K562 (cell line): ENCODE data around the gene CARD10. TPM values are rescaled to one million over a fixed set of nuclear protein-coding genes. Genes with fewer than 3 reads are reported as not detected.

Experiments used
- ATAC-seq: fragments of 200-7000 bp; cut with Tn5 transposase; 3 replicates; pipeline ENCODE4 v1.9.1; 2020; ENCODE audit warnings: moderate library complexity
- BruUV-seq: library from RNA; stranded (reverse); fragments of 400-500 nt; replicated peaks from 2 replicates; lab custom pipeline; 2021; lab: Mats Ljungman, UMichigan
- CTCF ChIA-PET: fragments of 300-600 bp; formaldehyde crosslinking; extraction: SDS; loops from one replicate; lab custom pipeline; 2021; ENCODE audit warnings: low intra/inter-chr PET ratio; lab: Yijun Ruan, JAX
- POLR2A ChIA-PET: fragments of 300-600, 350-650 bp; sonication (Branson Sonifier 250); formaldehyde crosslinking; extraction: SDS; loops from one replicate; lab custom pipeline; 2021; ENCODE audit warnings: antibody characterized with exemption, inconsistent platforms; lab: Yijun Ruan, JAX
- DNase-seq, 4 experiments: peaks; one replicate each; pipeline versions ENCODE4 v3.0.0 to v3.0.0-alpha.2; 2011 to 2018; ENCODE audit warnings: low spot score in 3 of 4, mixed read lengths in 3 of 4; ENCODE audit errors: extremely low read depth in 1 of 4
- FAIRE-seq: peaks from 2 replicates; lab custom pipeline; 2011; peaks lifted over from hg19 to GRCh38; lab: Jason Lieb, UNC
- H2AFZ ChIP-seq: 2 replicates; pipeline ENCODE4 v1.6.0; 2011; ENCODE audit warnings: low read depth, low read length, control low read depth, inconsistent platforms
- H3K27ac ChIP-seq: fragments of 200-600 bp; 3 replicates; pipeline ENCODE4 v1.8.0; 2011; ENCODE audit warnings: low read depth, mild to moderate bottlenecking, control low read depth, inconsistent platforms, low read length, moderate library complexity, mixed read lengths; ENCODE audit errors: extremely low read depth
- H3K27me3 ChIP-seq, 2 experiments: fragments of 300-600 bp in 1 of 2; 2 replicates in 1 of 2; 3 replicates in 1 of 2; pipeline versions ENCODE4 v1.6.0 to v1.8.0; 2011; ENCODE audit warnings: inconsistent platforms in 2 of 2, low read length in 2 of 2, mild to moderate bottlenecking in 1 of 2, mixed read lengths in 1 of 2, moderate library complexity in 1 of 2; ENCODE audit not compliant: control insufficient read depth in 2 of 2, insufficient read depth in 2 of 2
- H3K36me3 ChIP-seq: fragments of 300-600 bp; 3 replicates; pipeline ENCODE4 v1.8.0; 2011; ENCODE audit warnings: mild to moderate bottlenecking, low read length, inconsistent platforms; ENCODE audit not compliant: control insufficient read depth, insufficient read depth
- H3K4me1 ChIP-seq, 2 experiments: fragments of 200-600 bp in 1 of 2; replicated peaks in 1 of 2; 2 replicates in 1 of 2; 3 replicates in 1 of 2; pipeline versions ENCODE4 v1.5.1 to v1.8.0; 2011; ENCODE audit warnings: inconsistent platforms in 2 of 2, low read length in 2 of 2, mild to moderate bottlenecking in 1 of 2, mixed read lengths in 1 of 2, moderate library complexity in 1 of 2; ENCODE audit not compliant: control insufficient read depth in 2 of 2, insufficient read depth in 2 of 2
- H3K4me2 ChIP-seq: 2 replicates; pipeline ENCODE4 v1.6.1; 2011; ENCODE audit warnings: low read length, control low read depth, inconsistent platforms, mixed read lengths; ENCODE audit not compliant: insufficient read depth
- H3K4me3 ChIP-seq: fragments of 200-600 bp; sonication (generic), shearing (Covaris generic); 2 replicates; pipeline ENCODE4 v1.5.1; 2016; ENCODE audit warnings: control low read depth, inconsistent platforms
- H3K79me2 ChIP-seq: fragments of 200-600 bp; 3 replicates; pipeline ENCODE4 v1.8.0; 2011; ENCODE audit warnings: low read length, inconsistent platforms; ENCODE audit not compliant: control insufficient read depth, insufficient read depth
- H3K9ac ChIP-seq, 2 experiments: 2 replicates each; pipeline versions ENCODE4 v1.6.0 to v1.6.1; 2011; ENCODE audit warnings: low read depth in 2 of 2, low read length in 2 of 2, control low read depth in 1 of 2, inconsistent platforms in 1 of 2, mild to moderate bottlenecking in 1 of 2, mixed read lengths in 1 of 2; ENCODE audit not compliant: insufficient read depth in 1 of 2
- H3K9me1 ChIP-seq: one replicate; pipeline ENCODE4 v1.6.0; 2011; ENCODE audit warnings: inconsistent platforms, mild to moderate bottlenecking, low read length, moderate library complexity; ENCODE audit not compliant: control insufficient read depth, insufficient read depth
- H3K9me3 ChIP-seq: replicated peaks from 2 replicates; pipeline ENCODE4 v1.5.1; 2011; ENCODE audit warnings: low read depth, low read length, inconsistent platforms; ENCODE audit not compliant: control insufficient read depth, insufficient read depth
- H4K20me1 ChIP-seq: replicated peaks from 2 replicates; pipeline ENCODE4 v1.6.1; 2011; ENCODE audit warnings: low read length, inconsistent platforms, mixed read lengths; ENCODE audit not compliant: control insufficient read depth, insufficient read depth
- COPS2 ChIP-seq: fragments of 450-650 bp; conservative IDR thresholded peaks from 2 replicates; pipeline ENCODE4 v1.6.1; 2016; ENCODE audit warnings: mild to moderate bottlenecking, moderate library complexity
- ELF4 ChIP-seq: fragments of 450-650 bp; formaldehyde crosslinking; IDR thresholded peaks from 2 replicates; pipeline ENCODE4 v1.4.0; 2022; ENCODE audit warnings: missing genetic modification characterization
- FOXJ2 ChIP-seq: fragments of 200-800 bp; sonication (Bioruptor generic); IDR thresholded peaks from 2 replicates; pipeline ENCODE4 v1.6.1; 2016; ENCODE audit warnings: missing genetic modification characterization, missing compliant biosample characterization
- HNRNPUL1 ChIP-seq: fragments of 200-400 bp; formaldehyde crosslinking; IDR thresholded peaks from 2 replicates; pipeline ENCODE4 v1.6.1; 2017; ENCODE audit warnings: low read length
- MBD1 ChIP-seq: fragments of 250-450 bp; sonication (Bioruptor Pico); IDR thresholded peaks from 2 replicates; pipeline ENCODE4 v1.8.0; 2022; ENCODE audit warnings: inconsistent platforms
- MED1 ChIP-seq: sonication (generic); formaldehyde crosslinking; IDR thresholded peaks from 2 replicates; pipeline ENCODE4 v1.8.1; 2023; ENCODE audit warnings: missing genetic modification reagents, borderline replicate concordance
- PML ChIP-seq: IDR thresholded peaks from 2 replicates; pipeline ENCODE4 v1.6.1; 2012; ENCODE audit warnings: low read length, inconsistent platforms
- RBM39 ChIP-seq: fragments of 200-400 bp; formaldehyde crosslinking; optimal IDR thresholded peaks from 2 replicates; pipeline ENCODE3; 2018; ENCODE audit warnings: low read depth, low read length
- SNRNP70 ChIP-seq: fragments of 200-400 bp; formaldehyde crosslinking; optimal IDR thresholded peaks from 2 replicates; pipeline ENCODE3; 2017; ENCODE audit warnings: low read depth, low read length
- STAT6 ChIP-seq: sonication (generic); formaldehyde crosslinking; IDR thresholded peaks from 2 replicates; pipeline ENCODE4 v1.8.1; 2023; ENCODE audit warnings: mild to moderate bottlenecking, missing genetic modification reagents
- TEAD4 ChIP-seq, 2 experiments: sonication (generic) in 1 of 2; formaldehyde crosslinking in 1 of 2; IDR thresholded peaks; 2 replicates each; pipeline versions ENCODE4 v1.6.1 to v1.8.0; 2012 to 2022; ENCODE audit warnings: borderline replicate concordance in 1 of 2, inconsistent platforms in 1 of 2, low read length in 1 of 2, mild to moderate bottlenecking in 1 of 2, missing genetic modification reagents in 1 of 2
- TFE3 ChIP-seq: fragments of 450-650 bp; formaldehyde crosslinking; IDR thresholded peaks from 2 replicates; pipeline ENCODE4 v1.4.0; 2020; ENCODE audit warnings: mild to moderate bottlenecking, mixed read lengths
- ZNF12 ChIP-seq: sonication (generic); formaldehyde crosslinking; IDR thresholded peaks from 2 replicates; pipeline ENCODE4 v1.4.0; 2020; ENCODE audit warnings: mild to moderate bottlenecking, missing genetic modification reagents
- ZNF436 ChIP-seq: fragments of 250-450, 450-650 bp; sonication (Bioruptor Pico); formaldehyde crosslinking; IDR thresholded peaks from 2 replicates; pipeline ENCODE4 v1.7.0; 2020; ENCODE audit warnings: mild to moderate bottlenecking
- ZNF766 ChIP-seq: fragments of 200-800 bp; sonication (Bioruptor generic); conservative IDR thresholded peaks from 2 replicates; pipeline ENCODE4 v1.6.1; 2016; ENCODE audit warnings: missing genetic modification characterization, missing compliant biosample characterization
- WGBS: fragments of 100-300 bp; shearing (Covaris generic); methylation state at CpG from one replicate; pipeline ENCODE4 v1.1.6; 2016; ENCODE audit warnings: low coverage, mixed read lengths; ENCODE audit not compliant: insufficient coverage; ENCODE audit errors: missing lambda C conversion rate; 5-methylcytosine and 5-hydroxymethylcytosine counted together
- in situ Hi-C: fragments of 300-500 bp; cut with MboI; formaldehyde crosslinking; loops from 4 replicates; pipeline ENCODE4 v1.15.0; 2018; ENCODE audit warnings: inconsistent platforms, mixed read lengths
- intact Hi-C: fragments of 100-400 bp; cut with micrococcal nuclease; formaldehyde crosslinking; loops from 2 replicates; pipeline ENCODE4 v1.14.2; 2022
- polyA plus RNA-seq, 8 experiments: library from polyadenylated mRNA; depleted of rRNA in 4 of 8; stranded (reverse) in 5 of 8; unstranded in 3 of 8; fragments of >200 nt; fragmentation: Nextera tagmentation in 2 of 8; fragmentation: Illumina TruSeq in 1 of 8; extraction: Ambion mirVana in 2 of 8; extraction: Trizol in 1 of 8; gene quantifications; 2 replicates each; pipeline versions ENCODE4 v1.2.1 to v1.2.3, GENCODE V29; 2011 to 2014; ENCODE audit warnings: inconsistent platforms in 1 of 8, missing spikeins in 1 of 8
- total RNA-seq, 7 experiments: library from RNA; depleted of rRNA in 6 of 7; stranded (reverse); fragments of >200 nt in 6 of 7; fragmentation: Illumina TruSeq in 2 of 7; extraction: Trizol in 2 of 7; gene quantifications; 2 replicates each; pipeline versions ENCODE4 v1.2.1 to v1.2.3, GENCODE V29; 2011 to 2021; ENCODE audit warnings: low replicate concordance in 1 of 7

Gene CARD10
- total and polyA plus RNA-seq, 9 of the 15 experiments (the other 6 are each of a cell fraction or from before 2014, with no cell fraction given), result 0.13 to 5.8 (median 1.6) TPM

- DNase-seq (peak in 3 of 4 experiments; percentile 39 to 60 (median 57)), ATAC-seq (peak; percentile 13), FAIRE-seq (no peak)
- CTCF ChIA-PET, result interaction anchor here (0.9 to 2.4 kb wide), 2 partner anchors 15 to 22 kb away, joined by 3 to 16 read pairs; no protein-coding TSS in a partner anchor
- Histone ChIP-seq H3K4me2 (peak overlapping the region; percentile 92), H4K20me1 (peaks cover 14% of the 10 kb centered on the region), H3K9ac (peak overlapping the region; percentile 97), H3K9me1 (peaks cover 3% of the 10 kb centered on the region), H3K4me3 (peak overlapping the region; percentile 83), H3K27ac (peak overlapping the region; percentile 97), H3K79me2 (peaks cover 51% of the 10 kb centered on the region), H3K9me3 (no peaks in the 10 kb centered on the region), H3K36me3 (peaks cover 30% of the 10 kb centered on the region; the same call in 2 of the 3 replicates), H2AFZ (no peak overlapping the region), H3K4me1 (peaks cover 26 to 39% of the 10 kb centered on the region in 2 experiments), H3K27me3 (no peaks in the 10 kb centered on the region)
- intact Hi-C loops, result no loop called here
- in situ Hi-C loops, result no loop called here
- POLR2A ChIA-PET, result interaction anchor here (1.1 to 1.7 kb wide), 3 partner anchors 9 to 11 kb away, joined by 4 to 16 read pairs (median 9); no protein-coding TSS in a partner anchor
- no TSS peak for BruUV-seq
- 0% methylated on average over 19 of the region's 72 CpGs for WGBS
- no peak for TF ChIP-seq COPS2
- TF ChIP-seq SNRNP70, result no peak
- no peak for TF ChIP-seq PML
- no peak for TF ChIP-seq ZNF436 (CRISPR knock-in tag)
- no peak for TF ChIP-seq ZNF12 (CRISPR knock-in tag)
- TF ChIP-seq MBD1 (CRISPR knock-in tag), result no peak
- no peak for TF ChIP-seq RBM39
- TF ChIP-seq ELF4 (CRISPR knock-in tag), result no peak
- TF ChIP-seq STAT6, result no peak
- TF ChIP-seq ZNF766, result no peak
- TF ChIP-seq TEAD4 (IDR thresholded peaks at IDR 0.05; ENCODE audit: low read length), result 0 out of 2 replicates have a peak, but pooled peaks have one; percentile 18
- TF ChIP-seq TEAD4 (CRISPR knock-in tag; IDR thresholded peaks at IDR 0.05; ENCODE audit: borderline replicate concordance), result no peak
- TF ChIP-seq FOXJ2 (tag), result no peak
- TF ChIP-seq MED1 (CRISPR knock-in tag), result no peak
- no peak for TF ChIP-seq TFE3 (CRISPR knock-in tag)
- no peak for TF ChIP-seq HNRNPUL1
Measured at GRCh38 chr22:37560608-37561211, 41.5 kb upstream of the CARD10 start.
